ENCODE measurements around the gene MARF1. TPM values are rescaled to one million over a fixed set of nuclear protein-coding genes. Genes with fewer than 3 reads are reported as not detected.
"Not testable (repeated sequence)": the region's sequence is repeated elsewhere in the genome, so short reads cannot be mapped to it uniquely, and the experiment has no call there.

The MARF1 gene
- total RNA-seq, 3 donors from 2014 or later: 60.1 to 162 (median 90.9) TPM

- H3K4me1 ChIP-seq (ENCODE audit: low read depth): no peaks in the 10 kb centered on the region
- DNase-seq (no peak), ATAC-seq (no peak)
- H3K4me3 ChIP-seq: no peak overlapping the region
- TF ChIP-seq CTCF (IDR thresholded peaks at IDR 0.05): no peak
- H3K36me3 ChIP-seq (ENCODE audit: low read depth): no peaks in the 10 kb centered on the region
- H3K9me3 ChIP-seq: no peaks in the 10 kb centered on the region
- intact Hi-C loops (cut with DNase I, micrococcal nuclease): no loop called here
Observed at GRCh38 chr16:15608398-15609285, 34.3 kb downstream of the MARF1 start.

- Histone ChIP-seq H3K4me1 (ENCODE audit: low read depth) (no peaks in the 10 kb centered on the region), H3K9me3 (no peaks in the 10 kb centered on the region), H3K36me3 (ENCODE audit: low read depth) (no peaks in the 10 kb centered on the region), H3K4me3 (no peak overlapping the region)
- intact Hi-C loops (cut with DNase I, micrococcal nuclease): no loop called here
- peak; percentile 25 for ATAC-seq
- DNase-seq: no peak
- no peak for TF ChIP-seq CTCF (IDR thresholded peaks at IDR 0.05)
Observed at GRCh38 chr16:15607700-15608396, 35.1 kb downstream of the MARF1 start.

GRCh38 chr16:15607221-15607699 lies 35.7 kb downstream of the MARF1 start:
- intact Hi-C loops (cut with DNase I, micrococcal nuclease); ATAC-seq; H3K36me3 ChIP-seq (ENCODE audit: low read depth); H3K4me1 ChIP-seq (ENCODE audit: low read depth); DNase-seq; H3K4me3 ChIP-seq; H3K9me3 ChIP-seq: not testable (repeated sequence)

GRCh38 chr16:15606518-15607220 lies 36.3 kb downstream of the MARF1 start:
- Histone ChIP-seq H3K9me3 (no peaks in the 10 kb centered on the region), H3K4me3 (no peak overlapping the region), H3K4me1 (ENCODE audit: low read depth) (no peaks in the 10 kb centered on the region), H3K36me3 (ENCODE audit: low read depth) (no peaks in the 10 kb centered on the region)
- no peak for TF ChIP-seq CTCF (IDR thresholded peaks at IDR 0.05)
- ATAC-seq (peak; percentile 82), DNase-seq (no peak)
- intact Hi-C loops (cut with DNase I, micrococcal nuclease): no loop called here

GRCh38 chr16:15605839-15606517 lies 37.0 kb downstream of the MARF1 start:
- intact Hi-C loops (cut with DNase I, micrococcal nuclease): no loop called here
- ATAC-seq (peak; percentile 78), DNase-seq (peak in 1 of 3 donors; percentile 29)
- H3K9me3 ChIP-seq: no peaks in the 10 kb centered on the region
- H3K36me3 ChIP-seq (ENCODE audit: low read depth): no peaks in the 10 kb centered on the region
- no peak overlapping the region for H3K4me3 ChIP-seq
- no peak for TF ChIP-seq CTCF (IDR thresholded peaks at IDR 0.05)
- H3K4me1 ChIP-seq (ENCODE audit: low read depth): no peaks in the 10 kb centered on the region
